AG10803 (cell line): ENCODE results near the gene DAGLA.
A peak's percentile ranks its signal among the peaks of the same experiment; 100 is the strongest.

ENCODE experiments used
- DNase-seq: peaks from one replicate; pipeline ENCODE4 v3.0.0; 2010; ENCODE audit warnings: low read depth
- H3K4me3 ChIP-seq: 2 replicates; pipeline ENCODE4 v1.5.1; 2011; ENCODE audit warnings: mild to moderate bottlenecking, low read length, control low read depth
- CTCF ChIP-seq: conservative IDR thresholded peaks from 2 replicates; pipeline ENCODE4 v1.5.1; 2011; ENCODE audit warnings: mild to moderate bottlenecking, low read length, control low read depth, inconsistent platforms

DAGLA gene

GRCh38 chr11:61730240-61730994 is 50.2 kb downstream of the DAGLA start:
- H3K4me3 ChIP-seq, result no peak overlapping the region
- no peak for DNase-seq
- no peak for TF ChIP-seq CTCF

- no peak for DNase-seq
- TF ChIP-seq CTCF, result no peak
- H3K4me3 ChIP-seq, result no peak overlapping the region
Observed at GRCh38 chr11:61731211-61731951, 51.2 kb downstream of the DAGLA start.

GRCh38 chr11:61731952-61732675 is 51.9 kb downstream of the DAGLA start:
- peak; percentile 27 for DNase-seq
- no peak overlapping the region for H3K4me3 ChIP-seq
- TF ChIP-seq CTCF, result no peak

- DNase-seq, result peak; percentile 76
Observed at GRCh38 chr11:61732705-61733104, 52.5 kb downstream of the DAGLA start.

GRCh38 chr11:61733120-61733978 is 53.2 kb downstream of the DAGLA start:
- DNase-seq, result peak; percentile 77
- H3K4me3 ChIP-seq, result no peak overlapping the region
- TF ChIP-seq CTCF, result peak; percentile 99

More at GRCh38 chr11:61732705-61733104, 52.5 kb downstream of the DAGLA start:
- no peak overlapping the region for H3K4me3 ChIP-seq
- no peak for TF ChIP-seq CTCF

GRCh38 chr11:61734767-61735166 is 54.6 kb downstream of the DAGLA start:
- H3K4me3 ChIP-seq, result no peak overlapping the region
- DNase-seq, result no peak

More at GRCh38 chr11:61734767-61735166, 54.6 kb downstream of the DAGLA start:
- TF ChIP-seq CTCF, result no peak
